SK-N-SH (cell line): ENCODE results near the gene FLT4. TPM values are rescaled to one million over a fixed set of nuclear protein-coding genes. Genes with fewer than 3 reads are reported as not detected.

Source experiments
- CTCF ChIA-PET: fragments of 300-600, 350-600 bp; formaldehyde crosslinking; extraction: SDS; loops from one replicate; lab custom pipeline; 2021; lab: Yijun Ruan, JAX
- POLR2A ChIA-PET: fragments of 350-600 bp; sonication (Branson Sonifier 250); formaldehyde crosslinking; extraction: SDS; loops from one replicate; lab custom pipeline; 2020; ENCODE audit warnings: antibody characterized with exemption, inconsistent platforms; lab: Yijun Ruan, JAX
- DNase-seq: peaks from one replicate; pipeline ENCODE4 v3.0.0; 2012
- H2AFZ ChIP-seq: fragments of 200-600 bp; sonication (generic); 2 replicates; pipeline ENCODE4 v1.8.1; 2016; ENCODE audit warnings: antibody characterized with exemption, mild to moderate bottlenecking, low read depth
- H3F3A ChIP-seq: fragments of 200-600 bp; sonication (generic); replicated peaks from 2 replicates; pipeline ENCODE3; 2016; ENCODE audit warnings: antibody characterized with exemption, mild to moderate bottlenecking; ENCODE audit not compliant: insufficient read depth
- H3K27ac ChIP-seq, 2 experiments: fragments of 200-500 bp in 1 of 2; fragments of 200-600 bp in 1 of 2; sonication (Bioruptor generic) in 1 of 2; sonication (generic), shearing (Covaris generic) in 1 of 2; 2 replicates each; pipeline versions ENCODE4 v1.5.1 to v1.6.1; 2014 to 2016; ENCODE audit warnings: low read depth in 2 of 2, inconsistent platforms in 1 of 2, low read length in 1 of 2, mild to moderate bottlenecking in 1 of 2, mixed read lengths in 1 of 2
- H3K27me3 ChIP-seq: fragments of 200-600 bp; sonication (generic), shearing (Covaris generic); 2 replicates; pipeline ENCODE4 v1.6.1; 2016; ENCODE audit warnings: mixed run types; ENCODE audit not compliant: insufficient read depth
- H3K36me3 ChIP-seq, 2 experiments: fragments of 200-500 bp in 1 of 2; fragments of 200-600 bp in 1 of 2; sonication (Bioruptor generic) in 1 of 2; sonication (generic) in 1 of 2; replicated peaks in 1 of 2; 2 replicates each; pipeline versions ENCODE3 to v1.5.1; 2014 to 2016; ENCODE audit warnings: low read length in 1 of 2, mild to moderate bottlenecking in 1 of 2; ENCODE audit not compliant: insufficient read depth in 2 of 2, control insufficient read depth in 1 of 2
- H3K4me1 ChIP-seq, 2 experiments: fragments of 200-500 bp in 1 of 2; fragments of 200-600 bp in 1 of 2; sonication (Bioruptor generic) in 1 of 2; sonication (generic), shearing (Covaris generic) in 1 of 2; 2 replicates each; pipeline versions ENCODE4 v1.5.1 to v1.6.1; 2014 to 2016; ENCODE audit warnings: low read depth in 1 of 2, low read length in 1 of 2, mixed run types in 1 of 2; ENCODE audit not compliant: insufficient read depth in 2 of 2, control insufficient read depth in 1 of 2
- H3K4me2 ChIP-seq: fragments of 200-600 bp; sonication (generic), shearing (Covaris generic); 2 replicates; pipeline ENCODE4 v1.6.1; 2017; ENCODE audit warnings: mixed run types
- H3K4me3 ChIP-seq, 2 experiments: fragments of 200-500 bp in 1 of 2; fragments of 200-600 bp in 1 of 2; sonication (Bioruptor generic) in 1 of 2; sonication (generic), shearing (Covaris generic) in 1 of 2; 2 replicates each; pipeline versions ENCODE4 v1.5.1 to v1.8.1; 2014 to 2016; ENCODE audit warnings: low read depth in 2 of 2, inconsistent platforms in 1 of 2, low read length in 1 of 2, mild to moderate bottlenecking in 1 of 2, mixed read lengths in 1 of 2, moderate library complexity in 1 of 2
- H3K79me2 ChIP-seq: fragments of 200-600 bp; sonication (generic); 2 replicates; pipeline ENCODE4 v1.8.1; 2017; ENCODE audit warnings: mild to moderate bottlenecking; ENCODE audit not compliant: insufficient read depth
- H3K9ac ChIP-seq: fragments of 200-600 bp; sonication (generic); 2 replicates; pipeline ENCODE4 v1.6.1; 2017; ENCODE audit warnings: mixed run types
- H3K9me2 ChIP-seq: fragments of 200-600 bp; sonication (generic); 2 replicates; pipeline ENCODE4 v1.6.1; 2017; ENCODE audit warnings: mixed run types
- H3K9me3 ChIP-seq: fragments of 200-600 bp; sonication (generic); 2 replicates; pipeline ENCODE4 v1.6.1; 2017; ENCODE audit warnings: mixed run types, mild to moderate bottlenecking, moderate library complexity
- H4K20me1 ChIP-seq: fragments of 200-600 bp; sonication (generic); 2 replicates; pipeline ENCODE4 v1.6.1; 2017; ENCODE audit warnings: mild to moderate bottlenecking, mixed run types; ENCODE audit not compliant: insufficient read depth
- ELF1 ChIP-seq: IDR thresholded peaks from 2 replicates; pipeline ENCODE4 v1.4.0; 2012
- EZH2phosphoT487 ChIP-seq: fragments of 200-600 bp; sonication (generic); IDR thresholded peaks from 2 replicates; pipeline ENCODE4 v1.6.1; 2017; ENCODE audit warnings: low read depth, mixed run types, mild to moderate bottlenecking, antibody characterized with exemption, moderate library complexity, borderline replicate concordance
- FOSL2 ChIP-seq: IDR thresholded peaks from 2 replicates; pipeline ENCODE4 v1.4.0; 2012; ENCODE audit warnings: low read depth, mild to moderate bottlenecking, moderate library complexity, borderline replicate concordance
- FOXJ3 ChIP-seq: sonication (generic); formaldehyde crosslinking; IDR thresholded peaks from 2 replicates; pipeline ENCODE4 v1.5.1; 2020; ENCODE audit warnings: mild to moderate bottlenecking, missing genetic modification reagents
- FOXM1 ChIP-seq: IDR thresholded peaks from 2 replicates; pipeline ENCODE4 v1.4.0; 2012; ENCODE audit warnings: low read depth, mild to moderate bottlenecking
- GABPA ChIP-seq: IDR thresholded peaks from 2 replicates; pipeline ENCODE4 v1.4.0; 2012; ENCODE audit warnings: low read depth, mild to moderate bottlenecking
- MAX ChIP-seq: IDR thresholded peaks from 2 replicates; pipeline ENCODE4 v1.4.0; 2012; ENCODE audit warnings: low read depth
- MEF2A ChIP-seq: IDR thresholded peaks from 2 replicates; pipeline ENCODE4 v1.4.0; 2012; ENCODE audit warnings: low read depth, borderline replicate concordance
- PBX3 ChIP-seq: IDR thresholded peaks from 2 replicates; pipeline ENCODE4; 2012
- POLR2AphosphoS5 ChIP-seq: IDR thresholded peaks from 2 replicates; pipeline ENCODE4 v1.6.1; 2012; ENCODE audit warnings: low read depth, low read length
- REST ChIP-seq: IDR thresholded peaks from 2 replicates; pipeline ENCODE4 v1.6.1; 2012; ENCODE audit warnings: mild to moderate bottlenecking, low read depth, low read length, moderate library complexity
- RFX5 ChIP-seq: IDR thresholded peaks from 2 replicates; pipeline ENCODE4 v1.6.1; 2012; ENCODE audit warnings: mild to moderate bottlenecking, improper control_type of control experiment, low read length
- RXRA ChIP-seq: IDR thresholded peaks from 2 replicates; pipeline ENCODE4 v1.4.0; 2012; ENCODE audit warnings: low read depth, mild to moderate bottlenecking, borderline replicate concordance
- SIN3A ChIP-seq: IDR thresholded peaks from 2 replicates; pipeline ENCODE4 v1.6.1; 2012; ENCODE audit warnings: low read depth, mild to moderate bottlenecking, low read length, moderate library complexity, borderline replicate concordance
- SMC3 ChIP-seq: IDR thresholded peaks from 2 replicates; pipeline ENCODE4 v1.6.1; 2012; ENCODE audit warnings: low read depth, low read length, improper control_type of control experiment
- TCF12 ChIP-seq: IDR thresholded peaks from 2 replicates; pipeline ENCODE4 v1.4.0; 2012
- USF2 ChIP-seq: fragments of 150-350 bp; IDR thresholded peaks from 2 replicates; pipeline ENCODE4 v1.6.1; 2017; ENCODE audit warnings: antibody characterized with exemption, low read length, low read depth, borderline replicate concordance
- WGBS: methylation state at CpG from one replicate; pipeline ENCODE4 v1.1.6; 2017; ENCODE audit warnings: low lambda C conversion rate; 5-methylcytosine and 5-hydroxymethylcytosine counted together
- polyA plus RNA-seq, 3 experiments: library from polyadenylated mRNA; depleted of rRNA; stranded (reverse); fragments of >200 nt; gene quantifications; 2 replicates each; pipeline ENCODE4 v1.2.3, GENCODE V29; 2012

FLT4 gene
- polyA plus RNA-seq, 1 of the 3 experiments (the other 2 are of a cell fraction), result 0.05 TPM

- TF ChIP-seq REST (no peak), USF2 (no peak), MEF2A (no peak), RFX5 (no peak), SIN3A (no peak), ELF1 (no peak), POLR2AphosphoS5 (no peak), TCF12 (no peak), FOXM1 (no peak), FOXJ3 (no peak), RXRA (no peak)
Observed at GRCh38 chr5:180643191-180643851, 6.1 kb downstream of the FLT4 start (continued).

GRCh38 chr5:180642779-180643178, 6.6 kb downstream of the FLT4 start:
- WGBS, result 53% methylated on average over 9 of the region's 9 CpGs
- no peaks in the 10 kb centered on the region for H3K9me3 ChIP-seq
- no peak overlapping the region for H3K4me3 ChIP-seq
- no peaks in the 10 kb centered on the region for H3K9me2 ChIP-seq
- no peak overlapping the region for H3K27ac ChIP-seq
- TF ChIP-seq PBX3 (no peak), MAX (no peak), ELF1 (no peak), FOXJ3 (no peak), FOXM1 (no peak), POLR2AphosphoS5 (no peak), GABPA (no peak), FOSL2 (no peak), SMC3 (no peak), MEF2A (no peak), TCF12 (no peak), RFX5 (no peak), EZH2phosphoT487 (no peak)
- H3K4me1 ChIP-seq, result no peaks in the 10 kb centered on the region
- ChIA-PET POLR2A (no interaction called here), CTCF (interaction anchor here (0.9 to 1.4 kb wide), 2 partner anchors 9 to 36 kb away, joined by 3 read pairs; no protein-coding TSS in a partner anchor)
- H3K4me2 ChIP-seq, result no peak overlapping the region
- DNase-seq, result peak; percentile 10
- H3K36me3 ChIP-seq, result no peaks in the 10 kb centered on the region
- peaks cover 41% of the 10 kb centered on the region; the same call in 1 of the 2 replicates for H3K27me3 ChIP-seq
- H4K20me1 ChIP-seq, result no peaks in the 10 kb centered on the region
- no peak overlapping the region for H3K9ac ChIP-seq
- no peaks in the 10 kb centered on the region for H3K79me2 ChIP-seq
- no peaks in the 10 kb centered on the region for H3F3A ChIP-seq
- no peak overlapping the region for H2AFZ ChIP-seq
